K562 (cell line): ENCODE data around the gene RGS7. TPM values are rescaled to one million over a fixed set of nuclear protein-coding genes. Genes with fewer than 3 reads are reported as not detected.

Source experiments
- ATAC-seq: fragments of 200-7000 bp; cut with Tn5 transposase; 3 replicates; pipeline ENCODE4 v1.9.1; 2020; ENCODE audit warnings: moderate library complexity
- BruUV-seq: library from RNA; stranded (reverse); fragments of 400-500 nt; replicated peaks from 2 replicates; lab custom pipeline; 2021; lab: Mats Ljungman, UMichigan
- CTCF ChIA-PET: fragments of 300-600 bp; formaldehyde crosslinking; extraction: SDS; loops from one replicate; lab custom pipeline; 2021; ENCODE audit warnings: low intra/inter-chr PET ratio; lab: Yijun Ruan, JAX
- POLR2A ChIA-PET: fragments of 300-600, 350-650 bp; sonication (Branson Sonifier 250); formaldehyde crosslinking; extraction: SDS; loops from one replicate; lab custom pipeline; 2021; ENCODE audit warnings: antibody characterized with exemption, inconsistent platforms; lab: Yijun Ruan, JAX
- DNase-seq, 4 experiments: peaks; one replicate each; pipeline versions ENCODE4 v3.0.0 to v3.0.0-alpha.2; 2011 to 2018; ENCODE audit warnings: low spot score in 3 of 4, mixed read lengths in 3 of 4; ENCODE audit errors: extremely low read depth in 1 of 4
- FAIRE-seq: peaks from 2 replicates; lab custom pipeline; 2011; peaks lifted over from hg19 to GRCh38; lab: Jason Lieb, UNC
- H2AFZ ChIP-seq: 2 replicates; pipeline ENCODE4 v1.6.0; 2011; ENCODE audit warnings: low read depth, low read length, control low read depth, inconsistent platforms
- H3K27ac ChIP-seq: fragments of 200-600 bp; 3 replicates; pipeline ENCODE4 v1.8.0; 2011; ENCODE audit warnings: low read depth, mild to moderate bottlenecking, control low read depth, inconsistent platforms, low read length, moderate library complexity, mixed read lengths; ENCODE audit errors: extremely low read depth
- H3K27me3 ChIP-seq, 2 experiments: fragments of 300-600 bp in 1 of 2; 2 replicates in 1 of 2; 3 replicates in 1 of 2; pipeline versions ENCODE4 v1.6.0 to v1.8.0; 2011; ENCODE audit warnings: inconsistent platforms in 2 of 2, low read length in 2 of 2, mild to moderate bottlenecking in 1 of 2, mixed read lengths in 1 of 2, moderate library complexity in 1 of 2; ENCODE audit not compliant: control insufficient read depth in 2 of 2, insufficient read depth in 2 of 2
- H3K36me3 ChIP-seq: fragments of 300-600 bp; 3 replicates; pipeline ENCODE4 v1.8.0; 2011; ENCODE audit warnings: mild to moderate bottlenecking, low read length, inconsistent platforms; ENCODE audit not compliant: control insufficient read depth, insufficient read depth
- H3K4me1 ChIP-seq, 2 experiments: fragments of 200-600 bp in 1 of 2; replicated peaks in 1 of 2; 2 replicates in 1 of 2; 3 replicates in 1 of 2; pipeline versions ENCODE4 v1.5.1 to v1.8.0; 2011; ENCODE audit warnings: inconsistent platforms in 2 of 2, low read length in 2 of 2, mild to moderate bottlenecking in 1 of 2, mixed read lengths in 1 of 2, moderate library complexity in 1 of 2; ENCODE audit not compliant: control insufficient read depth in 2 of 2, insufficient read depth in 2 of 2
- H3K4me2 ChIP-seq: 2 replicates; pipeline ENCODE4 v1.6.1; 2011; ENCODE audit warnings: low read length, control low read depth, inconsistent platforms, mixed read lengths; ENCODE audit not compliant: insufficient read depth
- H3K4me3 ChIP-seq: fragments of 200-600 bp; sonication (generic), shearing (Covaris generic); 2 replicates; pipeline ENCODE4 v1.5.1; 2016; ENCODE audit warnings: control low read depth, inconsistent platforms
- H3K79me2 ChIP-seq: fragments of 200-600 bp; 3 replicates; pipeline ENCODE4 v1.8.0; 2011; ENCODE audit warnings: low read length, inconsistent platforms; ENCODE audit not compliant: control insufficient read depth, insufficient read depth
- H3K9ac ChIP-seq, 2 experiments: 2 replicates each; pipeline versions ENCODE4 v1.6.0 to v1.6.1; 2011; ENCODE audit warnings: low read depth in 2 of 2, low read length in 2 of 2, control low read depth in 1 of 2, inconsistent platforms in 1 of 2, mild to moderate bottlenecking in 1 of 2, mixed read lengths in 1 of 2; ENCODE audit not compliant: insufficient read depth in 1 of 2
- H3K9me1 ChIP-seq: one replicate; pipeline ENCODE4 v1.6.0; 2011; ENCODE audit warnings: inconsistent platforms, mild to moderate bottlenecking, low read length, moderate library complexity; ENCODE audit not compliant: control insufficient read depth, insufficient read depth
- H3K9me3 ChIP-seq: replicated peaks from 2 replicates; pipeline ENCODE4 v1.5.1; 2011; ENCODE audit warnings: low read depth, low read length, inconsistent platforms; ENCODE audit not compliant: control insufficient read depth, insufficient read depth
- H4K20me1 ChIP-seq: replicated peaks from 2 replicates; pipeline ENCODE4 v1.6.1; 2011; ENCODE audit warnings: low read length, inconsistent platforms, mixed read lengths; ENCODE audit not compliant: control insufficient read depth, insufficient read depth
- DACH1 ChIP-seq: fragments of 450-650 bp; IDR thresholded peaks from 2 replicates; pipeline ENCODE4 v1.6.1; 2018; ENCODE audit not compliant: partially characterized antibody
- GABPA ChIP-seq: fragments of 200-800 bp; sonication (Bioruptor generic); conservative IDR thresholded peaks from 2 replicates; pipeline ENCODE4 v1.6.1; 2016; ENCODE audit warnings: low read depth, missing genetic modification characterization, missing compliant biosample characterization
- HLTF ChIP-seq: fragments of 450-650 bp; IDR thresholded peaks from 2 replicates; pipeline ENCODE4 v1.6.1; 2016
- HNRNPLL ChIP-seq: fragments of 200-400 bp; formaldehyde crosslinking; IDR thresholded peaks from 2 replicates; pipeline ENCODE4 v1.6.1; 2017; ENCODE audit warnings: low read length, low read depth, mild to moderate bottlenecking; ENCODE audit not compliant: poor library complexity, severe bottlenecking
- POLR2B ChIP-seq: fragments of 450-650 bp; IDR thresholded peaks from 2 replicates; pipeline ENCODE4 v1.6.1; 2018; ENCODE audit warnings: low read depth; ENCODE audit not compliant: partially characterized antibody
- RBBP5 ChIP-seq: fragments of 200-600 bp; sonication (generic); IDR thresholded peaks from 2 replicates; pipeline ENCODE4 v1.6.1; 2012; ENCODE audit warnings: borderline replicate concordance, mild to moderate bottlenecking, low read length, control low read depth, inconsistent platforms; ENCODE audit not compliant: insufficient read depth, poor library complexity, severe bottlenecking
- RERE ChIP-seq: sonication (generic); formaldehyde crosslinking; IDR thresholded peaks from 2 replicates; pipeline ENCODE4 v1.8.0; 2023; ENCODE audit warnings: missing genetic modification reagents, mild to moderate bottlenecking, borderline replicate concordance
- SMAD3 ChIP-seq: fragments of 450-650 bp; formaldehyde crosslinking; conservative IDR thresholded peaks from 2 replicates; pipeline ENCODE4 v1.4.0; 2020; ENCODE audit warnings: mild to moderate bottlenecking
- TCF3 ChIP-seq: sonication (generic); formaldehyde crosslinking; IDR thresholded peaks from 2 replicates; pipeline ENCODE4 v1.4.0; 2020; ENCODE audit warnings: mild to moderate bottlenecking, missing genetic modification reagents
- USF2 ChIP-seq: sonication (generic); formaldehyde crosslinking; IDR thresholded peaks from 2 replicates; pipeline ENCODE4 v1.5.0; 2020; ENCODE audit warnings: missing genetic modification reagents
- WGBS: fragments of 100-300 bp; shearing (Covaris generic); methylation state at CpG from one replicate; pipeline ENCODE4 v1.1.6; 2016; ENCODE audit warnings: low coverage, mixed read lengths; ENCODE audit not compliant: insufficient coverage; ENCODE audit errors: missing lambda C conversion rate; 5-methylcytosine and 5-hydroxymethylcytosine counted together
- in situ Hi-C: fragments of 300-500 bp; cut with MboI; formaldehyde crosslinking; loops from 4 replicates; pipeline ENCODE4 v1.15.0; 2018; ENCODE audit warnings: inconsistent platforms, mixed read lengths
- intact Hi-C: fragments of 100-400 bp; cut with micrococcal nuclease; formaldehyde crosslinking; loops from 2 replicates; pipeline ENCODE4 v1.14.2; 2022
- polyA plus RNA-seq, 8 experiments: library from polyadenylated mRNA; depleted of rRNA in 4 of 8; stranded (reverse) in 5 of 8; unstranded in 3 of 8; fragments of >200 nt; fragmentation: Nextera tagmentation in 2 of 8; fragmentation: Illumina TruSeq in 1 of 8; extraction: Ambion mirVana in 2 of 8; extraction: Trizol in 1 of 8; gene quantifications; 2 replicates each; pipeline versions ENCODE4 v1.2.1 to v1.2.3, GENCODE V29; 2011 to 2014; ENCODE audit warnings: inconsistent platforms in 1 of 8, missing spikeins in 1 of 8
- total RNA-seq, 7 experiments: library from RNA; depleted of rRNA in 6 of 7; stranded (reverse); fragments of >200 nt in 6 of 7; fragmentation: Illumina TruSeq in 2 of 7; extraction: Trizol in 2 of 7; gene quantifications; 2 replicates each; pipeline versions ENCODE4 v1.2.1 to v1.2.3, GENCODE V29; 2011 to 2021; ENCODE audit warnings: low replicate concordance in 1 of 7

The RGS7 gene
- total and polyA plus RNA-seq, 9 of the 15 experiments (the other 6 are each of a cell fraction or from before 2014, with no cell fraction given) = not detected

- no peak for DNase-seq
- Histone ChIP-seq H3K4me2 (no peak overlapping the region), H3K27me3 (no peaks in the 10 kb centered on the region), H4K20me1 (no peaks in the 10 kb centered on the region), H3K9ac (no peak overlapping the region), H3K4me1 (no peaks in the 10 kb centered on the region), H2AFZ (no peak overlapping the region), H3K36me3 (no peaks in the 10 kb centered on the region), H3K79me2 (no peaks in the 10 kb centered on the region), H3K27ac (no peak overlapping the region)
- intact Hi-C loops (no loop called here), in situ Hi-C loops (no loop called here)
- CTCF ChIA-PET = no interaction called here
- no peak for FAIRE-seq
- TF ChIP-seq RBBP5 (no peak), GABPA (tag) (no peak), DACH1 (no peak), SMAD3 (no peak), HNRNPLL (no peak), POLR2B (no peak), RERE (no peak), TCF3 (no peak), USF2 (CRISPR knock-in tag) (no peak), HLTF (no peak)
- TF ChIP-seq, all 486 proteins: peak for 0
- Histone ChIP-seq H3K9me1 (no peaks in the 10 kb centered on the region), H3K9me3 (no peaks in the 10 kb centered on the region), H3K4me3 (no peak overlapping the region)
- POLR2A ChIA-PET = no interaction called here
- no TSS peak for BruUV-seq
- no peak for ATAC-seq
- WGBS = 1% methylated on average over 3 of the region's 3 CpGs
Measured at GRCh38 chr1:240860023-240860422, 497.0 kb downstream of the RGS7 start.
